ENCODE data around the gene MED13. TPM values are rescaled to one million over a fixed set of nuclear protein-coding genes. Genes with fewer than 3 reads are reported as not detected.

Gene MED13
- total and polyA plus RNA-seq, 7 donors, result 6.6 to 74.4 (median 45.1) TPM

- ATAC-seq, result no peak
These were observed 21.7 kb upstream of the MED13 start for GRCh38 chr17:62086737-62087136.

GRCh38 chr17:62085511-62086408, 20.7 kb upstream of the MED13 start:
- no peak for TF ChIP-seq CTCF (IDR thresholded peaks at IDR 0.05)
- ATAC-seq, result no peak
- DNase-seq, result no peak
- intact Hi-C loops (cut with DNase I), result no loop called here
- Histone ChIP-seq H3K9me3 (no peaks in the 10 kb centered on the region), H3K4me3 (no peak overlapping the region), H3K36me3 (ENCODE audit: insufficient read depth in 1 of 2, low read depth in 1 of 2) (no peaks in the 10 kb centered on the region), H3K4me1 (no peaks in the 10 kb centered on the region), H3K27ac (no peak overlapping the region), H3K27me3 (ENCODE audit: insufficient read depth in 3 of 3, low read length in 2 of 3) (no peaks in the 10 kb centered on the region)
- 70 to 74% (median 72%) methylated on average over 7 of the region's 7 CpGs for WGBS, 3 donors

More at GRCh38 chr17:62086737-62087136, 21.7 kb upstream of the MED13 start:
- no peak for TF ChIP-seq CTCF (IDR thresholded peaks at IDR 0.05)
- WGBS, 3 donors, result 89 to 93% (median 91%) methylated on average over 2 of the region's 2 CpGs
- no peak for DNase-seq
- no peaks in the 10 kb centered on the region for H3K4me1 ChIP-seq
- no peaks in the 10 kb centered on the region for H3K9me3 ChIP-seq
- H3K27me3 ChIP-seq (ENCODE audit: insufficient read depth in 3 of 3, low read length in 2 of 3), result no peaks in the 10 kb centered on the region
- intact Hi-C loops (cut with DNase I), result no loop called here
- no peak overlapping the region for H3K27ac ChIP-seq
- H3K36me3 ChIP-seq (ENCODE audit: insufficient read depth in 1 of 2, low read depth in 1 of 2), result no peaks in the 10 kb centered on the region
- no peak overlapping the region for H3K4me3 ChIP-seq

GRCh38 chr17:62084585-62084984, 19.5 kb upstream of the MED13 start:
- intact Hi-C loops (cut with DNase I), result no loop called here
- 73 to 77% (median 74%) methylated on average over 3 of the region's 3 CpGs for WGBS, 3 donors
- H3K27me3 ChIP-seq (ENCODE audit: insufficient read depth in 3 of 3, low read length in 2 of 3), result no peaks in the 10 kb centered on the region

GRCh38 chr17:62083651-62084050, 18.6 kb upstream of the MED13 start:
- H3K27ac ChIP-seq, result no peak overlapping the region
- H3K4me1 ChIP-seq, result no peaks in the 10 kb centered on the region
- intact Hi-C loops (cut with DNase I), result no loop called here
- DNase-seq, result no peak
- no peak overlapping the region for H3K4me3 ChIP-seq
- ATAC-seq, result no peak
- no peaks in the 10 kb centered on the region for H3K27me3 ChIP-seq (ENCODE audit: insufficient read depth in 3 of 3, low read length in 2 of 3)
- TF ChIP-seq CTCF (IDR thresholded peaks at IDR 0.05), result no peak
- no peaks in the 10 kb centered on the region for H3K36me3 ChIP-seq (ENCODE audit: insufficient read depth in 1 of 2, low read depth in 1 of 2)
- WGBS, 3 donors, result 85 to 94% (median 91%) methylated on average over 3 of the region's 3 CpGs
- no peaks in the 10 kb centered on the region for H3K9me3 ChIP-seq

More at GRCh38 chr17:62084585-62084984, 19.5 kb upstream of the MED13 start:
- DNase-seq (no peak), ATAC-seq (no peak)
- H3K4me3 ChIP-seq, result no peak overlapping the region
- H3K9me3 ChIP-seq, result no peaks in the 10 kb centered on the region
- no peaks in the 10 kb centered on the region for H3K36me3 ChIP-seq (ENCODE audit: insufficient read depth in 1 of 2, low read depth in 1 of 2)
- no peaks in the 10 kb centered on the region for H3K4me1 ChIP-seq
- H3K27ac ChIP-seq, result no peak overlapping the region
- TF ChIP-seq CTCF (IDR thresholded peaks at IDR 0.05), result no peak

Data from psoas muscle (tissue), 8 donors.